ENCODE measurements around the gene RAD54L. TPM values are rescaled to one million over a fixed set of nuclear protein-coding genes. Genes with fewer than 3 reads are reported as not detected.

Gene RAD54L
- total RNA-seq, 1 donor from 2014 or later, result 1.0 TPM

GRCh38 chr1:46278807-46279206 is 31.2 kb downstream of the RAD54L start:
- H3K4me3 ChIP-seq, result no peak overlapping the region
- no peak overlapping the region for H3K27ac ChIP-seq
- intact Hi-C loops (cut with DNase I), result no loop called here
- H3K36me3 ChIP-seq, result peaks cover 56% of the 10 kb centered on the region
- no peak for DNase-seq
- no peak for TF ChIP-seq CTCF (IDR thresholded peaks at IDR 0.05)
- H3K4me1 ChIP-seq, result no peaks in the 10 kb centered on the region
- ATAC-seq, result no peak
- no peaks in the 10 kb centered on the region for H3K9me3 ChIP-seq
- no peaks in the 10 kb centered on the region for H3K27me3 ChIP-seq

GRCh38 chr1:46280092-46280491 is 32.5 kb downstream of the RAD54L start:
- no peak overlapping the region for H3K4me3 ChIP-seq
- no peaks in the 10 kb centered on the region for H3K27me3 ChIP-seq
- DNase-seq (no peak), ATAC-seq (no peak)
- H3K36me3 ChIP-seq, result peaks cover 69% of the 10 kb centered on the region
- TF ChIP-seq CTCF (IDR thresholded peaks at IDR 0.05), result no peak
- no peaks in the 10 kb centered on the region for H3K4me1 ChIP-seq
- intact Hi-C loops (cut with DNase I), result no loop called here
- H3K9me3 ChIP-seq, result no peaks in the 10 kb centered on the region
- H3K27ac ChIP-seq, result no peak overlapping the region

GRCh38 chr1:46281021-46281420 is 33.5 kb downstream of the RAD54L start:
- Histone ChIP-seq H3K4me3 (no peak overlapping the region), H3K27me3 (no peaks in the 10 kb centered on the region), H3K4me1 (no peaks in the 10 kb centered on the region), H3K27ac (no peak overlapping the region), H3K9me3 (no peaks in the 10 kb centered on the region), H3K36me3 (peaks cover 78% of the 10 kb centered on the region)
- intact Hi-C loops (cut with DNase I), result no loop called here
- no peak for DNase-seq
- no peak for ATAC-seq
- TF ChIP-seq CTCF (IDR thresholded peaks at IDR 0.05), result no peak

- TF ChIP-seq CTCF (IDR thresholded peaks at IDR 0.05), result no peak
- intact Hi-C loops (cut with DNase I), result no loop called here
- Histone ChIP-seq H3K4me3 (no peak overlapping the region), H3K27me3 (no peaks in the 10 kb centered on the region), H3K27ac (no peak overlapping the region), H3K4me1 (peaks cover 6% of the 10 kb centered on the region), H3K36me3 (peaks cover 77% of the 10 kb centered on the region), H3K9me3 (no peaks in the 10 kb centered on the region)
- no peak for ATAC-seq
- no peak for DNase-seq
Observed at GRCh38 chr1:46284058-46284457, 36.5 kb downstream of the RAD54L start.

GRCh38 chr1:46284597-46285564 is 37.3 kb downstream of the RAD54L start:
- H3K4me1 ChIP-seq, result peaks cover 6% of the 10 kb centered on the region
- ATAC-seq (no peak), DNase-seq (no peak)
- no peaks in the 10 kb centered on the region for H3K9me3 ChIP-seq
- H3K27me3 ChIP-seq, result no peaks in the 10 kb centered on the region
- intact Hi-C loops (cut with DNase I), result no loop called here
- TF ChIP-seq CTCF (IDR thresholded peaks at IDR 0.05), result no peak
- no peak overlapping the region for H3K4me3 ChIP-seq
- H3K36me3 ChIP-seq, result peaks cover 69% of the 10 kb centered on the region
- H3K27ac ChIP-seq, result no peak overlapping the region
